GM19025 (cell line): Measurements from ENCODE around the gene GLRX3.

Experiments used
- ATAC-seq: cut with Tn5 transposase; IDR thresholded peaks from one replicate; pipeline ENCODE4 v1.9.1; 2021; ENCODE audit warnings: mild to moderate bottlenecking, low read depth, moderate library complexity; ENCODE audit not compliant: unreplicated experiment

Gene GLRX3

GRCh38 chr10:130203626-130204025 is 67.4 kb downstream of the GLRX3 start:
- no peak for ATAC-seq

GRCh38 chr10:130206216-130206737 is 70.1 kb downstream of the GLRX3 start:
- ATAC-seq, result no peak

DNA sequence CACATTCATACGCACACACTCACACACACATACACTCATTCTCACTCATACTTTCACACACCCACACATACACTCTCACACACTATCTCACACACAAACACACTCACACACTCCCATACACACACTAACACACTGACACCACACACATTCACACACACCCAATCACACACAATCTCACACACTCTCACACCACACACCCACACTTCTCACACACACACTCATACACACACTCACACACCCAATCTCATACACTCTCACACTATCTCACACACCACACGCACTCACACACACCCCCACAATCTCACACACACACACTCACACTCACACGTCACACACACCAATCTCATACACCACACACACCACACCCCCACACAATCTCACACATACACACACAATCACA is 71.0 kb downstream of the GLRX3 start:
- no peak for ATAC-seq

DNA sequence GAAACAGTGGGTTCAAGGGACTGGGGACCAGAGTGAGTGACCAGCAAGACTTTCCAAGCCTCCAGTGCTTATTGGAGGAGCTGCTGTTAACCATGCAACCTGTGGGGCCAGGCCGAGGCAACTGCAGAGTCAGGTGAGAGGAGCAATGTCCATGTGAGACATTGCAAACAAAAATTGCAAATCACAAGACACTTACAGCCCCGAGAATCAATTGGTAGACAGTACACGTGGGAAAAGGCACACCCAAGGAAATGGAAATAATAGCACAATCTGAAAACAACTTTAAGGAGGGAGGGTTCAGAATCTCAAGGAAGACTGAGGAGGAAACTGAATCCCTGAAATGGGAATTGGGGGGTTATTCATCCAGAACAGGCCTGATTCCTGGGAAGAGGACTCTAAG is 72.6 kb downstream of the GLRX3 start:
- ATAC-seq, result no peak

DNA sequence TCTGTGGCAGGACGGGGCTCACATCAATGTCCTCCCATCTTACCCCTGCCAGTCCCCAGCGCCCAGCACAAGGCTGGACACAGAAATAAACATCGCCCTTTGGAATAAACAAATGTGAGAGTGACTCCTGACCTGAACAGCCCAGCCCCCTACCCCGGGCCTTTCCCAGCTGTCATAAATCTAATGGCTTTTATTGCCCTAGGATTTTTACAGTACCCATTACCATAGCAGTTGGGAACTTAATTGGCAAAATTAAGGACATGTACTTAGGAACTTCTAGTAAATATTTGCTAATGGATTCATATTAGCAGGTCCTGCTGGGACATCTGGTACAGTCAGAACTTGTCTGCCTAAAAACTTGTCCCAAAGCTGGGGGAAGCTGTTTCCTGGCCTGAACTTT is 76.6 kb downstream of the GLRX3 start:
- no peak for ATAC-seq

GRCh38 chr10:130213286-130214080 is 77.3 kb downstream of the GLRX3 start:
- ATAC-seq, result no peak

- no peak for ATAC-seq
Measured at GRCh38 chr10:130214431-130214830, 78.2 kb downstream of the GLRX3 start.

GRCh38 chr10:130215151-130215930 is 79.2 kb downstream of the GLRX3 start:
- ATAC-seq, result no peak

DNA sequence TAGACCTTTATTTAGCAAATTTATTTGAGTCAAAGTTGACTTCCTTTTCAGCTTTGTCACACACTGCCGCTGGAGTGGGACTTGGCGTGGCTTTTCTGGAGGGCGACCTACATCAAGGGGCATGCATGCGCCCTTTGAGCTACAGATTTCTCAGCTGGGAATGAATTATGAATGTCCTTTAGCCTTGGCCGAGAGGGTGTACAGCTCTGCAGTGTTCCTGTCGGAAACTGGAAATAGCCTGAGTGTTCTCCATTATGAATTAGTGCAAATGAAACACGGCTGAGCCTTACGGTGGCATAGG is 79.7 kb downstream of the GLRX3 start:
- ATAC-seq, result no peak

GRCh38 chr10:130218181-130218641 is 82.0 kb downstream of the GLRX3 start:
- no peak for ATAC-seq

DNA sequence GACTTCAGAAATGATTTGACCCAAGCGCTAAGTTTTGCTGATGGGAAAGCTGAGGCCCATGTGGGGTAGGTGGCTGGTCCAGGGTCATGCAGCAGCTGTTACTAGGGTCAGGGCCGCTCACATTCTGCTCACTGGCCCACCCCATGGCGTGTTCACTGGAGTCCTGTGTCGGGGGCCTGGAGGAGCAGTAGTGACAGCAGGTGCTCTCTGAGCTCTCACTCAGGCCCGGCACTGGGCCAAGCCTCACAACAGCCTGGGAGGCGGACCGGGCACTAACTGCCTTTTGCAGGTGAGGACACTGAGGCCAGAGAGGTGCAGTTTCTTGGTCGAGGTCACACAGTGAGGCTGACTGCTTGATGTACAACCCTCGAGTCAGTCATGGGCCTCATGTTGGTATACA is 82.7 kb downstream of the GLRX3 start:
- no peak for ATAC-seq

DNA sequence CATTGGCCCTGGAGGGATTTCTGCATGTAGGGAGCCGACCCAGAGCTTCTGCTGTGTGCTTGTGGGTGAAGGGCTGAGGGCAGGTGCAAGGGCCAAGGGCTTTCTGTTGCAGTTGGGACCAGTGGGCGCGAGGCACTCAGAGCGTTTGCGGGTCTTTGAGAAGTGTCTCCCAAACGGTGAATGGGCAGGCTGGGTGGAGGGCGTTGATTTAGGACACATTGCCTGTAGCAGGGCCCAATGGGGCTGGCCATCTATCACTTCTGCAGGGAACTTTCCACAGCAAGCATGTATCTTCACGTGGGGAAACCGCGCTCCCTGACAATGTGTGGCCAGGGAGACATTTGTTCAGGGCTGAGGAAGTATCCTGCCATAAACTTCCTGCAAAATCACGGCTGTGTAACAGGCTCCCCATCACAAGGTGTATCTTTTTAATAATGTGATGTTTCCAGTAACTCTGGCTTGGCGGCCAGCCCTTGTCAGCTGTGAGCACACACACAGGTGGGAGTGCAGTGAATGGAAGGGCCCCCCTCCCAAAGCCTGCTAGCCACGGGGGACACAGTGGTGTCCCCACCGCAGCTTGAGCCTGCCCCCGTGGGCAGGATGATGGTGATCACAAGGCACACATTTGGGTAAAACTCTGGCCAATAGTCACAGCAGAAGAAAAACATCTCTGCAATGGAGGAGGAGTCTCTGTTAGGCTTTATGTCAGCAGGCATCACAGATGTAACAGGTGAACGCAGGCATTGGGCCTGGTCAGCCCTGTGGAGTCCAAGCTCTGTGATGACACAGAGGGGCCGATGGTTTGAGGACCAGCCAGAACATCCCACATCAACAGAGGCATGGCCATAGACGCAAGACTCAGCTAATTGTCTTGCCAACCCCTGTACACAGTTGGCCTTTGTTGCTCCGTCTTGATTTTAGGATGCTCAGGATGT is 84.3 kb downstream of the GLRX3 start:
- ATAC-seq, result no peak

GRCh38 chr10:130221456-130222375 is 85.5 kb downstream of the GLRX3 start:
- ATAC-seq, result no peak

DNA sequence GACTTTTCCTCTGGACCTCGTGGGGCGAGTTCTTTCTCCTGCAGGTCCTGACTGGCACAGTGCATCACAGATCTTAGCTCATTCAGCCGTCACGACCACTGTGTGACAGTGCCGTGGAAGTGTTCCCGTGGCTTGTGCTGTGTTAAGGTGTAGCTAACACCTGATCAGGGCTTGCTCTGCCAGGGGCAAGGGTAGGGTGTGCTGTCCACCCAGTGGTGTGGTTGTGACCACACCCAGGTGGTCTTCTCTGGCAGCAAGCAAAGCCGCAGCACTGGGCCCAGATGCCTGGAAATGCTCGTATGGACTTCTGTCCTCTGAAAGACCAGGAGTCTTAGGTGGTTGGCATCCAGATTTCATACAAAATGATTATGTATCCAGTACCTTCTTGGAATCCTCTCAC is 86.2 kb downstream of the GLRX3 start:
- no peak for ATAC-seq

DNA sequence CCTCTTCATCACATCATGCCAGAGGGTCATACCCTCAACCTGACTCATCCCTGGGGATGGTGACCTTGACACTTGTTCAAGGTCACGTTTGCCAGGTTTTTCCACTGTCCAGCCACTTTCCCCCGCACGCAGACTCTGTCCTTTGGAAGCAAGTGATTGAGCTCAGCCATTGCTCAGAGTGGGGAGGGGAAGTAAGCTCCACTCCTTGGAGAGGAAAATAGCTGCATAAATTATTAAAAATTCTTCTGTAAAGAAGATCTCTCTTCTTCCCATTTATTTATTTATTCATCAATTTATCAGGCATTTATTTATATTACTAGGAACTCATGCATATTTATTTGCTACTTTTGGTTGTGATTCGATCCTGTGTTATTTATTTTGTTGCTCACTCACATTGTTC is 88.0 kb downstream of the GLRX3 start:
- ATAC-seq, result no peak

DNA sequence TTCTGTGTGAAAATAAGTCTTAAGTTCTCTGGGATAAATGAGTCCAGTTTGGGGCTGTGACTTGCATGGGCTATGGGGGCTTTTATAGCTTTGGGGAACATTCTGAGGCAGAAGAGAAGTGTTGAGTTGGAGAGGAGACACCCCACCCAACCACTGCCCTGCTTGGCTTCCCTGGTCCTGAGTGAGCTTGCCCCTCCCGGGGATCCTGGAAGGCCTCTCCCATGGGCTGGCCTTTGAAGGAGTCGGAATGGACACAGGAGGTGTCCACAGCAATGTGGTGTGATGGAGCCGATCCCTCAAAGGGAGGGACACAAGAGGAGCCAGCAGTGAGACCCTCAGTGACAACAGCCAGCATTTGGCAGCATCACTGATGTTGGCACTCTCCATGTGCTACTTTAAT is 89.8 kb downstream of the GLRX3 start:
- ATAC-seq, result no peak

DNA sequence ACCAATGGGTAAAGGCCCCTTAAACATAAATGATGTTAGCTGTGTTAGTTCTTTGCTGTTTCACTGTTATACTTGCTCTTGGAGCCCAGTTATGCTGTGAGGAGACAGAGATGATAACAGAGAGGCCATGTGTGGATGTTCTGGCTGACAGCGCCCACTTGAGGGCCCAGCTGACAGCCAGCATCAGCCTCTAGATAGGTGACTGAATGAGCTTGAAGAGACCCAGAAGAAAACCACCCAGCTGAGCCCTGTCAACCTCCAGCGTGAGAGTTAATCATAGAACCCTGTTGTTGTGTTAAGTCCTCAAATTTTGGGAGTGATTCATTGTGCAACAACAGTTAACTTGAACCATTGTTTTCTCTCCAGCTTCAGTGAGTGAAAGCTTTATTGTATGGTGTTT is 91.7 kb downstream of the GLRX3 start:
- no peak for ATAC-seq
